ENCODE data around the gene GLIS1. TPM values are rescaled to one million over a fixed set of nuclear protein-coding genes. Genes with fewer than 3 reads are reported as not detected.

GLIS1 gene
- total and polyA plus RNA-seq, 4 donors = 0.19 to 1.8 (median 0.65) TPM

GRCh38 chr1:53740621-53741105, 1.7 kb upstream of the GLIS1 start:
- no peaks in the 10 kb centered on the region for H3K27me3 ChIP-seq (ENCODE audit: control insufficient read depth in 1 of 2, insufficient read depth in 2 of 2, low read length in 1 of 2)
- no peak for DNase-seq
- intact Hi-C loops (cut with DNase I) = no loop called here
- no peaks in the 10 kb centered on the region for H3K9me3 ChIP-seq (ENCODE audit: control insufficient read depth, low read length)
- no peak overlapping the region for H3K4me3 ChIP-seq (ENCODE audit: low read length in 2 of 2)
- ATAC-seq (ENCODE audit: low FRiP score) = no peak
- 71% methylated on average over 7 to 8 of the region's 8 CpGs for WGBS, 2 donors
- no peak overlapping the region for H3K27ac ChIP-seq (ENCODE audit: low read depth in 1 of 2, low read length in 2 of 2)
- H3K36me3 ChIP-seq (ENCODE audit: control insufficient read depth in 1 of 2, insufficient read depth in 2 of 2, low read length in 1 of 2) = no peaks in the 10 kb centered on the region
- no peaks in the 10 kb centered on the region for H3K4me1 ChIP-seq (ENCODE audit: control insufficient read depth in 1 of 2, insufficient read depth in 2 of 2, low read length in 2 of 2)

GRCh38 chr1:53738205-53739108, 507 bp downstream of the GLIS1 start:
- DNase-seq (peak; percentile 45 to 77), ATAC-seq (ENCODE audit: low FRiP score) (peak; percentile 15)
- no peaks in the 10 kb centered on the region for H3K4me1 ChIP-seq (ENCODE audit: control insufficient read depth in 1 of 2, insufficient read depth in 2 of 2, low read length in 2 of 2)
- no peak overlapping the region for H3K27ac ChIP-seq (ENCODE audit: low read depth in 1 of 2, low read length in 2 of 2)
- WGBS, 2 donors = 1 to 2% methylated on average over 96 to 101 of the region's 101 CpGs
- H3K9me3 ChIP-seq (ENCODE audit: control insufficient read depth, low read length) = no peaks in the 10 kb centered on the region
- intact Hi-C loops (cut with DNase I) = no loop called here
- no peaks in the 10 kb centered on the region for H3K36me3 ChIP-seq (ENCODE audit: control insufficient read depth in 1 of 2, insufficient read depth in 2 of 2, low read length in 1 of 2)
- no peaks in the 10 kb centered on the region for H3K27me3 ChIP-seq (ENCODE audit: control insufficient read depth in 1 of 2, insufficient read depth in 2 of 2, low read length in 1 of 2)
- peak overlapping the region; percentile 0 to 54 for H3K4me3 ChIP-seq (ENCODE audit: low read length in 2 of 2)

GRCh38 chr1:53737648-53738204, 1.2 kb downstream of the GLIS1 start:
- H3K27me3 ChIP-seq (ENCODE audit: control insufficient read depth in 1 of 2, insufficient read depth in 2 of 2, low read length in 1 of 2) = no peaks in the 10 kb centered on the region
- WGBS, 2 donors = 6% methylated on average over 55 to 58 of the region's 58 CpGs
- H3K4me3 ChIP-seq (ENCODE audit: low read length in 2 of 2) = no peak overlapping the region
- DNase-seq (no peak), ATAC-seq (ENCODE audit: low FRiP score) (no peak)
- no peaks in the 10 kb centered on the region for H3K4me1 ChIP-seq (ENCODE audit: control insufficient read depth in 1 of 2, insufficient read depth in 2 of 2, low read length in 2 of 2)
- H3K9me3 ChIP-seq (ENCODE audit: control insufficient read depth, low read length) = no peaks in the 10 kb centered on the region
- no peak overlapping the region for H3K27ac ChIP-seq (ENCODE audit: low read depth in 1 of 2, low read length in 2 of 2)
- no peaks in the 10 kb centered on the region for H3K36me3 ChIP-seq (ENCODE audit: control insufficient read depth in 1 of 2, insufficient read depth in 2 of 2, low read length in 1 of 2)
- intact Hi-C loops (cut with DNase I) = no loop called here

GRCh38 chr1:53736290-53736689, 2.7 kb downstream of the GLIS1 start:
- intact Hi-C loops (cut with DNase I) = no loop called here
- no peak for DNase-seq
- ATAC-seq (ENCODE audit: low FRiP score) = no peak
- H3K27ac ChIP-seq (ENCODE audit: low read depth in 1 of 2, low read length in 2 of 2) = no peak overlapping the region
- H3K36me3 ChIP-seq (ENCODE audit: control insufficient read depth in 1 of 2, insufficient read depth in 2 of 2, low read length in 1 of 2) = no peaks in the 10 kb centered on the region
- WGBS, 2 donors = 80 to 85% methylated on average over 11 of the region's 11 CpGs
- H3K27me3 ChIP-seq (ENCODE audit: control insufficient read depth in 1 of 2, insufficient read depth in 2 of 2, low read length in 1 of 2) = no peaks in the 10 kb centered on the region
- H3K4me3 ChIP-seq (ENCODE audit: low read length in 2 of 2) = no peak overlapping the region
- no peaks in the 10 kb centered on the region for H3K4me1 ChIP-seq (ENCODE audit: control insufficient read depth in 1 of 2, insufficient read depth in 2 of 2, low read length in 2 of 2)
- H3K9me3 ChIP-seq (ENCODE audit: control insufficient read depth, low read length) = no peaks in the 10 kb centered on the region

- Histone ChIP-seq H3K27ac (ENCODE audit: low read depth in 1 of 2, low read length in 2 of 2) (no peak overlapping the region), H3K27me3 (ENCODE audit: control insufficient read depth in 1 of 2, insufficient read depth in 2 of 2, low read length in 1 of 2) (no peaks in the 10 kb centered on the region)
- WGBS, 2 donors = 95 to 97% methylated on average over 5 of the region's 5 CpGs
Measured at GRCh38 chr1:53735681-53736080, 3.3 kb downstream of the GLIS1 start.

GRCh38 chr1:53735261-53735660, 3.7 kb downstream of the GLIS1 start:
- Histone ChIP-seq H3K27me3 (ENCODE audit: control insufficient read depth in 1 of 2, insufficient read depth in 2 of 2, low read length in 1 of 2) (no peaks in the 10 kb centered on the region), H3K4me3 (ENCODE audit: low read length in 2 of 2) (no peak overlapping the region), H3K9me3 (ENCODE audit: control insufficient read depth, low read length) (no peaks in the 10 kb centered on the region), H3K4me1 (ENCODE audit: control insufficient read depth in 1 of 2, insufficient read depth in 2 of 2, low read length in 2 of 2) (no peaks in the 10 kb centered on the region), H3K36me3 (ENCODE audit: control insufficient read depth in 1 of 2, insufficient read depth in 2 of 2, low read length in 1 of 2) (no peaks in the 10 kb centered on the region), H3K27ac (ENCODE audit: low read depth in 1 of 2, low read length in 2 of 2) (no peak overlapping the region)
- 87 to 93% methylated on average over 5 of the region's 5 CpGs for WGBS, 2 donors
- no peak for DNase-seq
- ATAC-seq (ENCODE audit: low FRiP score) = no peak
- intact Hi-C loops (cut with DNase I) = no loop called here

More at GRCh38 chr1:53735681-53736080, 3.3 kb downstream of the GLIS1 start:
- Histone ChIP-seq H3K4me1 (ENCODE audit: control insufficient read depth in 1 of 2, insufficient read depth in 2 of 2, low read length in 2 of 2) (no peaks in the 10 kb centered on the region), H3K4me3 (ENCODE audit: low read length in 2 of 2) (no peak overlapping the region), H3K9me3 (ENCODE audit: control insufficient read depth, low read length) (no peaks in the 10 kb centered on the region), H3K36me3 (ENCODE audit: control insufficient read depth in 1 of 2, insufficient read depth in 2 of 2, low read length in 1 of 2) (no peaks in the 10 kb centered on the region)
- DNase-seq (no peak), ATAC-seq (ENCODE audit: low FRiP score) (no peak)
- intact Hi-C loops (cut with DNase I) = no loop called here

GRCh38 chr1:53734650-53735211, 4.2 kb downstream of the GLIS1 start:
- Histone ChIP-seq H3K4me3 (ENCODE audit: low read length in 2 of 2) (no peak overlapping the region), H3K4me1 (ENCODE audit: control insufficient read depth in 1 of 2, insufficient read depth in 2 of 2, low read length in 2 of 2) (no peaks in the 10 kb centered on the region), H3K9me3 (ENCODE audit: control insufficient read depth, low read length) (no peaks in the 10 kb centered on the region), H3K27ac (ENCODE audit: low read depth in 1 of 2, low read length in 2 of 2) (no peak overlapping the region), H3K36me3 (ENCODE audit: control insufficient read depth in 1 of 2, insufficient read depth in 2 of 2, low read length in 1 of 2) (no peaks in the 10 kb centered on the region), H3K27me3 (ENCODE audit: control insufficient read depth in 1 of 2, insufficient read depth in 2 of 2, low read length in 1 of 2) (no peaks in the 10 kb centered on the region)
- 83 to 85% methylated on average over 10 of the region's 10 CpGs for WGBS, 2 donors
- intact Hi-C loops (cut with DNase I) = no loop called here
- DNase-seq = no peak
- no peak for ATAC-seq (ENCODE audit: low FRiP score)

GRCh38 chr1:53733975-53734649, 4.9 kb downstream of the GLIS1 start:
- Histone ChIP-seq H3K27ac (ENCODE audit: low read depth in 1 of 2, low read length in 2 of 2) (no peak overlapping the region), H3K4me1 (ENCODE audit: control insufficient read depth in 1 of 2, insufficient read depth in 2 of 2, low read length in 2 of 2) (no peaks in the 10 kb centered on the region), H3K36me3 (ENCODE audit: control insufficient read depth in 1 of 2, insufficient read depth in 2 of 2, low read length in 1 of 2) (no peaks in the 10 kb centered on the region), H3K27me3 (ENCODE audit: control insufficient read depth in 1 of 2, insufficient read depth in 2 of 2, low read length in 1 of 2) (no peaks in the 10 kb centered on the region), H3K4me3 (ENCODE audit: low read length in 2 of 2) (no peak overlapping the region), H3K9me3 (ENCODE audit: control insufficient read depth, low read length) (no peaks in the 10 kb centered on the region)
- no peak for ATAC-seq (ENCODE audit: low FRiP score)
- WGBS, 2 donors = 76 to 79% methylated on average over 10 of the region's 10 CpGs
- no peak for DNase-seq
- intact Hi-C loops (cut with DNase I) = no loop called here
